ENCODE results near the gene UFD1.

The UFD1 gene

DNA sequence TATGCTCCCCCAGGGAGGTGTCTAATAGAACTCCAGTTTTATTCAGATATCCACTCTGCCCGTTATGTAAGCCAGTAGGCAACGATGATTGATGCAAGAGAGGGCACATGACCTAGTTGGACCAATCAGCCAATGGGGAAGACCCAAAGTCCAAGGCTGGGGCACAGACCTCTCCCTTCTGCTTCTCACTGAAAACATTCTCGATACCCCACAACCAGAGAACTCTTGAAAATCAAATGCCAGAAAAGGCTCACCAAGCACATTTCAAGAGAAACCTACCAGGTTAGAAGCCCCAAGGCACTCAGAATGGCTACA is 54.9 kb downstream of the UFD1 start:
- DNase-seq (ENCODE audit: low read depth): no peak

DNA sequence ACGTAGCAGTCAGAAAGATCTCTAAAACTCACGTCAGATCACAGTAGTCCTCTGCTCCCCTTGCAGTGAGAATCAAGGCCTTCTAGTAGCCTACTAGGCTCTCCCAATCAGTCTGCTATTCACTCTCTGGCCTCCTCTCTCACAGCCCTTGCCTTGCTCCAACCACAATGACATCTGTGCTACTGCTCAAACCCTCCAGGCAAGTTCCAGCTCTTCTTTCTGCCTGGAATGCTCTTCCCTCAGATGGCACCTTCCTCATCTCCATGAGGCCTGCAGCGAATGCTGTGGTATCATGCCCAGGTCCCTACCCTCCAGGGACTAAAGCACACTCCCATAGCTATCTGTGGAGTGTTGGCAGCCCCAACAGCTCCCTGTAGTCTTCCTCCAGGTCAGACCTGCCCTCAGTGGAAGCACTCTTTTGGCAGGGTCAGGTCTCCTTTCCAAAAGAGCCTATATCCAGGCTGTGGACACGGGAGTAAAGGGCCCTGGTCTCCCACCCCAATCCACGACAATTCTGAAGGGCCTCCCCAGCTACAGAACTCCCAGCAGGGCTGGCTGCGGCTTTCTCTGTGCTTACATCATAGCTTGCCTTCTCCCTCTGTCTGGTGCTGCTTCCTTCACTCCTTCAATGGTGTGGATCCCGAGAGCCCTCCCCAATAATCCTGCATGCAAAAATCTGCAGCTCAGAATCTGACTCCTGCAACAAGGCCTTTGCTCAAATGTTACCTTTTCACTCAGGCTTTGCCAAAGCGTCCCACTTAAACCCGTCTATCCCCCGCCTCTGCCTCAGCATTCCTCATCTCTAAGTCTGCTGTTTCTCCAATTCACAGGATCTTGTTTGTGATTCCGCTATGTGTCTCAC is 56.3 kb downstream of the UFD1 start:
- no peak for DNase-seq (ENCODE audit: low read depth)

DNA sequence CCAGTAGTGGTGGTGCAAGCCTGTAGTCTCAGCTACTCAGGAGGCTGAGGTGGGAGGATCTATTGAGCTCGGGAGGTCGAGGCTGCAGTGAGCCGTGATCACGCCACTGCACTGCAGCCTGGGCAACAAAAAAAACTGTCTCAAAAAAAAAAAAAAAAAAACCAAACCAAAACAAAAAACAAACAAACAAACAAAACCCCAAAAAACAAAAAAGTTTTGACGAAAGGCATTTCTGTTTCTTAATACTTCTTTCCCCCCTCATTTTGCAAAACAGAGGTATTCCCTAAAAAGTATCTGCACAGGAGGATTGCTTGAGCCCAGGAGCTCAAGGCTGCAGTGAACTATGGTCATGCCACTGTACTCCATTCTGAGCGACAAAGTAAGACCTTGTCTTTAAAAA is 58.7 kb downstream of the UFD1 start:
- DNase-seq (ENCODE audit: low read depth): no peak

DNA sequence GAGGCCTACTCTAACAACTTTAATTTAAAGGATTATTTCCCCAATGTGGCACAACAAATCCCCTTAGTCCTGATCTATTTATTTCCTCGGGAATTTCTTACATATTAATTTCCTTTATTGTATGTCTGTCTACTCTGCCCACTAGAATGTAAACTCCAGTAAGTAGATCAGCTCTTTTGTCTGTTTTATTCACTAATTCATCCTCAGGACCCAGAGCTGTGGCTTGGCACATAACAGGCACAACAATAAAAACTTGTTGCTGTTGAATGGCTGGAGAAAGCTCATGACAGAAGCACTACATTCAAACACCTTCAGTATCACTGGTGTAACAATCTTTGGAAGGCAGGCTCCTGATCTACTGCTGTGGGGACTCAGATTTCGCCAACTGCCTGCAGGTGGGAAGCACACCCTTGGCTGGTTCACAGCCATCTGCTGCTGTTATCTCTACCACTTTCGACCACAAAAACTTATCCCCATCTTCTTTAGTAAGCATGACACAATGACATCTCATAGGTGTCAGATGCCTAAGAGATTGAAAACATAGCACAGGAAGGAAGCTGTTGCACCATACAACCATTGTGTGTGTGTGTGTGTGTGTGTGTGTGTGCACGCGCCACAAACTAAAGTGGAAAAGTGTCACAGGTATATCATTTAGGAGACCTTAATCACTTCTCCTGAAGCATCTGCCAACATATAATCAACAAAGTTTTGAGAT is 59.4 kb downstream of the UFD1 start:
- no peak for DNase-seq (ENCODE audit: low read depth)

DNA sequence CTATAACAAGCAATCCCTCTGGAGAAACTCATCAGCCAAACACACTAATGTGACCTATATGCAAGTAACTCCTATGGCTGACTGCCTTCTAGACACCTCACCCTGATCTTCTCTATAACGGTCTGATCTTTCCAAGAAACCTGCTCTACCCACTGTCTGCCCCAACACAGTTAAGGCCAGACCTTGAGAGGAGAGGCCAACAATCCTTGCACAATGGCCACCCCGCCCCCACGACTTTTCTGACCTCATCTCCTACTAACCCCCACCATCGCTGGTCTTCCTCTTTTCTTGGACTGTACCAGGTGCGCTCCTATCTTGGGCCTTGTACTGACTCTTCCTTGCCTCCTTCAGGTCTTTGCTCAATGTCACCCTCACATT is 59.9 kb downstream of the UFD1 start:
- no peak for DNase-seq (ENCODE audit: low read depth)

- no peak for DNase-seq (ENCODE audit: low read depth)
These were observed 66.1 kb downstream of the UFD1 start for GRCh38 chr22:19412923-19413322.

DNA sequence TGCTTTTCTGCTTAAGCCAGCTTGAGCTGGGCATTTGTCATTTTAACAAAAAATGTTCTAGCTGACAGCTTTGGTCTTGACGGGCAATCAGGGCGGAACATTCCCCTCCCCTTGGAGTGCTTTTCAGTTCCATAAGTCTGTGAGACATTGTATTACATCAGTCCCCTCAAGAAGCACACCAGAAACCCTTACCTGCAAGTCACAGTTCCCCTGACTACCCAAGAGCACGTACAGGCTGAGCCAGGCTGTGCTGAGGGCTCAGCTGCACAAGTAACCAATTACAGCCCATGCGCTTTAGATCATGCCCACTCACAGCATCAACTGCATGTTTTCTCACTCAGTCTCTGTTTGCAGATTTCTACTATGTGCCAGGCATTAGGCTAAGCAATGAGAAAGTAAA is 66.5 kb downstream of the UFD1 start:
- DNase-seq (ENCODE audit: low read depth): no peak

GRCh38 chr22:19411690-19412045 is 67.3 kb downstream of the UFD1 start:
- DNase-seq (ENCODE audit: low read depth): no peak

DNA sequence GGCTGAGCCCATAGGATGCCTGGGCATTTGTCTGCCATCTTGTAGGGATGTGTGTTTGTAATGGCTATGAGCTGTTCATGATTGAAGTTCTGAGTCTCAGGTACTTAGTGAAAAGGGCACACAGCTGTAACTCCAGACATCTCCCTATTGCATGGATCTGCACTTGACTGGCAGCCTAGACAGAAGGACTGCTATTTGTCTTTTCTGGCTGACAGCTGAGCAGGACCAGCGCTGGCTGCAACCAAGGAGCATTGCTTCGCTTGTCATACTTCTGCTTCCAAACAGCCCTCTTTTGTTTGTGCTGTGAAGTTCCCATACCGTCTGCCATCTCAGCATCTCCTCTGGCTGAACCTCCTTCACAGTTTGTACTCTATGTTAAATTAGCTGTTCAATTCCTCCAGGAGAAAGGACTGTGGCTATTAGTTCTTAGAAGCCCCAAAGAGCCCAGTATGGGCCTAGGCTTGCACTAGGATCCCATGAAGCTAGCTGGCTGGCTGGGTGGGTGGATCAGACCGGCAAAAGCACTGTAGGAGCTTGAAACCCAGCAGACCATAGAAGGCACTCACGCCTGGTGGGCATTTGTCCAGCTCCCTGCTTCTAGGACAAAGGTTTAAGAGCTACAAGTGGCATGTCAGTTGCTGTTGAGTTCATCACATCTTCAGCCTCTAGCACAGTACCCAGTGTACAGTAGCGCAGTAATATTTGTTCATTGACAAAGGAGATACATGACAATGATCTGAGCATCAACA is 67.9 kb downstream of the UFD1 start:
- DNase-seq (ENCODE audit: low read depth): no peak

DNA sequence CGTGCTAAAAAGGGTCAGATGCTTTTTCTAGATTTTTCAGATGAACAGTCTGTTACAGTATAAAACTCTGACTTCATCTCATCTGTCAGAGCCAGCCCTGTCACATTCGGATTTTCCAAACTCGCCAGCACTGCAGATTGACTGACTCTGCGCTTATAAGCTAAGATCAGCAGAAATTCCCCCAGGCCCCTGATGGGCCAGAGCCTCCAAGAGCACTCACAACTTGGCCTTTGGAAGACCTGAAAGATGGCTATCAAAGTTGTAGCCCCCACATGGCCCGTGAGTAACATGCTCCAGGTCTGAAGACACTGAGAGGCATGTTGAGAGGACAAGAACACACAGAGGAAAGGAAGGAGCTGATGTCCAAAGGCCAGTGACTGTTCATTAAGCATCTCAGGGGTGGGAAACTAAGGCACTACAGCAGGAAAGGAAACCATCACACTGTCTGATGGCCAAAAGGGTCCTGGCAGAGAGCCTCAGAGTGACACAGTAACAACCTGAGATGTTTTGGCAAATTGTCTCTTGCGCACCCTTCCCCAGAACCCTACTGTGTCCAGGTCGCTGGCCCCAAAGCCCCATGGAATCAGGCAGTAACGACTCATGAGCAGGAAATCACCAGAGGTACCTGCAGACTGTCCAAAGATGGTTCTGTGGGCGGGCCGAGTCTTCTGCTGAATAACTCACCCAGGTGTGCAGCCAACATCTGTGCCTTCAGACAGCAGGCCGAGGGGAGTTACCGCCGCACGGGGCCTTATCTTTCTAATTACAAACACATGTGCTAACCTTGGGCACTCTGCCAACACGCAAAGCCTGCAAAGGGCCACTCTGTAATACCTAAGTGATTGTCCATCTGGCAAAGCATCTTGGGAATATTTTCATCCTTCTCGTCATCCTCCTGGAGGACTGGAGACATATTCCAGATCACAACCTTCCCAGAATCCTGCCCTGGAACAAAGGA is 71.1 kb downstream of the UFD1 start:
- DNase-seq (ENCODE audit: low read depth): no peak

GRCh38 chr22:19406846-19407245 is 72.1 kb downstream of the UFD1 start:
- DNase-seq (ENCODE audit: low read depth): no peak

DNA sequence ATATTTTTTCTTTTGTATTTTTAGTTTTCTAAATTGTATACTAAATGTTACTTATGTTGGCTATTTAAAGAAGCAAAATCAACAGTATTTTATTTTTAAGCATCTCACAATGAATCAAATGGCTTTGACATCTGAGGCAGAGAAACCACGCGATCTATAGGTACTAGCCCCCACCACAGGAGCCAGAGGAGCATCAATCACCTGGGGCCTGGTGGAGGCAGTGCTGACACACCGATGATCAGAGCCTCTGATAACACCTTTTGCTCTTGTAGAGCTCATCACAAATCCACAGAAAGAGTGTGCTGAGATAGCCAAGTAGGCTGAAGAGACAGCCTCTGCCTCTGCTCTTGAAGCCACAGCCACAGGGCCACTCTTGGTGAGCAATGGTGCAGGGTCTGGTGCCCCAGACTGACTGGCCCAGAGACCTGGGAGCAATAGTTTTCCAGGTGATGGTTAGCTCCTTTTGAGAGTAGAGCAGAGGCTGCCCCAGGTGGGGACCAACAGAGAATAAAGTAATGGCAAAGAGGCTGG is 72.6 kb downstream of the UFD1 start:
- no peak for DNase-seq (ENCODE audit: low read depth)

DNA sequence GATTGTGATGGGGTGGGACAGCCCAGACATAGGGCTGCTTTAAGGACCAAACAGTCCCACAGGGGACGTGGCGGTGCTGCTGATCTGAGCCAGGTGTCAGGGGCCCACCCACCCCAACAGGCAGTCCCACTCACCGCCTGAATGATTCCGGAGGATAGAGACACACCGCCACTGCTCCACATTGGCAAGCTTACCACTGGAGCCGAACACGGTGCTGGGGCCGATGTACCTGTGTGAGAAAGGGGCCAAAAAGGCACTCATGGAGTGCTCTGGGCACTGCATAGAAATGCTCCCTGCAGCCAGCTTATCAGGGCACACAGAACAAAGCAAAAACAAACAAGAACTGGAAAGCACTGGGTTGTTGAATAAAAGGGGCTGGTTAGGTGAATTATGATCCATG is 73.3 kb downstream of the UFD1 start:
- DNase-seq (ENCODE audit: low read depth): no peak

DNA sequence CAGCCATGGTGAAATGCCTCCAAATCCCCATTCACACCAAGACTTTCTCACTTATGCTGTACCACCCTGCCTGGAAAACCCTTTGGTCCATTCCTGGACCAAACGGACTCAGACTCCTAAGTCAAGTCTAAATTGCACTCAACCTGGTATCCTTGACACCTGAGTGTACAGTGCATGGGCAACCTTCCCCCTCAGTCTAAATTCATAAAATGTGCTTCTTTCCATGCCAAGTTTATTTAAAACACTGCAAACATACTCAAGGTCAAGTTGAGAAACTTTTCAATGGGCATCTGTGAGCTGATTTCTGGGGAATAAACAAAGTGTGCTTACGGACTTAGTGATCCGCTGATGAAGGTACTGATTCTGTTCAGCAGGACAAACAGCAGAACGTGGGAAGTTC is 73.9 kb downstream of the UFD1 start:
- DNase-seq (ENCODE audit: low read depth): no peak

- no peak for DNase-seq (ENCODE audit: low read depth)
These were observed 74.3 kb downstream of the UFD1 start for GRCh38 chr22:19404676-19405075.

- no peak for DNase-seq (ENCODE audit: low read depth)
These were observed 76.3 kb downstream of the UFD1 start for GRCh38 chr22:19402642-19403191.

GRCh38 chr22:19401483-19401882 is 77.5 kb downstream of the UFD1 start:
- no peak for DNase-seq (ENCODE audit: low read depth)

DNA sequence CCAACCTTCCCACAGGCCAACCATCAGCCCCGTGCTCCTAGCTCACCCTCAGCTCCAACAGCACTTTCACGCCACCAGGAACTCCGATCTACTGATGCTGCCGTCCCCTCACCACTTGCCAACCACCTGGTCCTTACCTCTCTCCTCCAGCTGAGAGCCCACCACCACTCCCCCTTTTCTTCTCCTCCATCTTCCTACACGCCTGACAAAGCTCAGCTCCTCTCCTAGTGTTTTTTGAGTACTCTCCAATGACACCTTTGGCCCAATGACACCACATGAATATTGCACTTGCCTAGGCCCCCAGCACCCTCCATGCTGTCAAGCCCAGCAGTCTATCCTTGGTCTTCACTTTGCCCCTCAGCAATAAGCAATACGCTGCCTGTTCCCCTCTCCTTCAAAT is 78.1 kb downstream of the UFD1 start:
- no peak for DNase-seq (ENCODE audit: low read depth)
